Loucy (cell line): ENCODE measurements around the gene TTC13.

ENCODE experiments used
- H2AFZ ChIP-seq: fragments of 200-600 bp; sonication (generic); 2 replicates; pipeline ENCODE4 v1.6.0; 2016; ENCODE audit warnings: antibody characterized with exemption, mild to moderate bottlenecking, low read length, moderate library complexity
- H3F3A ChIP-seq: fragments of 200-600 bp; 2 replicates; pipeline ENCODE4 v1.6.0; 2016; ENCODE audit warnings: antibody characterized with exemption, low read depth, mild to moderate bottlenecking
- H3K27me3 ChIP-seq: fragments of 200-600 bp; sonication (generic); 2 replicates; pipeline ENCODE4 v1.6.1; 2014; ENCODE audit warnings: low read length, mild to moderate bottlenecking; ENCODE audit not compliant: insufficient read depth, poor library complexity, severe bottlenecking
- H3K36me3 ChIP-seq: fragments of 200-600 bp; sonication (generic); 2 replicates; pipeline ENCODE4 v1.6.1; 2016; ENCODE audit warnings: low read length; ENCODE audit not compliant: insufficient read depth
- H3K4me1 ChIP-seq: fragments of 200-600 bp; sonication (generic); 2 replicates; pipeline ENCODE4 v1.5.1; 2014; ENCODE audit warnings: low read length, mild to moderate bottlenecking; ENCODE audit not compliant: insufficient read depth, poor library complexity, severe bottlenecking
- H3K4me2 ChIP-seq: fragments of 200-600 bp; sonication (generic); 2 replicates; pipeline ENCODE4 v1.6.0; 2014; ENCODE audit warnings: antibody characterized with exemption, low read length, low read depth, mild to moderate bottlenecking; ENCODE audit not compliant: poor library complexity, severe bottlenecking
- H3K4me3 ChIP-seq: fragments of 200-600 bp; sonication (generic); 2 replicates; pipeline ENCODE4 v1.5.1; 2014; ENCODE audit warnings: low read length, mild to moderate bottlenecking, mixed read lengths; ENCODE audit not compliant: poor library complexity, severe bottlenecking
- H3K79me2 ChIP-seq: fragments of 200-600 bp; sonication (generic); 2 replicates; pipeline ENCODE4 v1.6.1; 2014; ENCODE audit warnings: low read length; ENCODE audit not compliant: insufficient read depth
- H3K9ac ChIP-seq: fragments of 200-600 bp; sonication (generic); 2 replicates; pipeline ENCODE4 v1.6.0; 2014; ENCODE audit warnings: mild to moderate bottlenecking, low read depth, low read length, moderate library complexity; ENCODE audit not compliant: poor library complexity, severe bottlenecking
- H3K9me2 ChIP-seq: fragments of 200-600 bp; sonication (generic); replicated peaks from 2 replicates; pipeline ENCODE4 v1.6.1; 2016; ENCODE audit warnings: low read depth, low read length, mixed read lengths
- H3K9me3 ChIP-seq: fragments of 200-600 bp; sonication (generic); 2 replicates; pipeline ENCODE4 v1.6.1; 2014; ENCODE audit warnings: mild to moderate bottlenecking, antibody characterized with exemption, low read length, low read depth; ENCODE audit not compliant: insufficient read depth
- H4K20me1 ChIP-seq: fragments of 200-600 bp; sonication (generic); 2 replicates; pipeline ENCODE4 v1.6.0; 2014; ENCODE audit warnings: antibody characterized with exemption, low read length, mild to moderate bottlenecking; ENCODE audit not compliant: insufficient read depth, poor library complexity, severe bottlenecking
- EZH2phosphoT487 ChIP-seq: fragments of 200-600 bp; IDR thresholded peaks from 2 replicates; pipeline ENCODE4 v1.6.1; 2018; ENCODE audit warnings: antibody characterized with exemption, mild to moderate bottlenecking, moderate library complexity, borderline replicate concordance
- TF ChIP-seq, protein P1 (sequence below): fragments of 200-600 bp; sonication (generic); conservative IDR thresholded peaks from 2 replicates; pipeline ENCODE4 v1.5.1; 2014; ENCODE audit warnings: mild to moderate bottlenecking, antibody characterized with exemption, low read length

TTC13 gene

DNA sequence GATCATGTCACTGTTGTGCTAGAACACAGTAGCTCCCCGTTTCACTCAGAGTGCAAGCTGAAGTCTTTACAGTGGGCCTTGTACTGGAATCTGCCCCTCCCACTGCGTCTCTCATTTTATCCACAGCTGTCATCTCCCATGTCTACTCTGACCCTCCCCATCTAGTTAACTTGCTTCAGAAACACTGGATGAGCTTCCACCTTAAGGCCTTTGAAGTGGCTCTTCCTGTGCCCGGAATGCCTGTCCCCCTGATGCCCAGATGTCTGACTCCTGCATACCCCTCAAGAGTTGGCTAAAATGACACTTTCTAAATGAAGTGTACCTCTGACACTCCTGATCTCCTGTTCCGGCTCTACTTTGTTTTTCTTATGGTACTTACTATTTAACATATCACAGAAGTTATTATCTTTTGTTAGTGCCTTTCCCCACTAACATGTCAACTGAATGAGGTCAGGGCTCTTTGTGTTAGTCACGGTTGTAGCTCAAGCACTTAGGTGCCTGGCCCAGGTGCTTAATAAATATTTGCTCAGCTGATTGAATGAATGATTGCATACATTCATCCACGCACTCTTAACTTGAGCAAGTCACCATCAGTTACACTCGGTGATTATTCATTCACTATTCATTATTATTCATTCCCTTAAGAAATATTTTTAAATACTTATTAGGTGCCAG, 13.6 kb upstream of the TTC13 start:
- H3F3A ChIP-seq: no peaks in the 10 kb centered on the region
- H3K4me3 ChIP-seq: no peak overlapping the region
- no peak for TF ChIP-seq EZH2phosphoT487
- TF ChIP-seq, protein P1, sequence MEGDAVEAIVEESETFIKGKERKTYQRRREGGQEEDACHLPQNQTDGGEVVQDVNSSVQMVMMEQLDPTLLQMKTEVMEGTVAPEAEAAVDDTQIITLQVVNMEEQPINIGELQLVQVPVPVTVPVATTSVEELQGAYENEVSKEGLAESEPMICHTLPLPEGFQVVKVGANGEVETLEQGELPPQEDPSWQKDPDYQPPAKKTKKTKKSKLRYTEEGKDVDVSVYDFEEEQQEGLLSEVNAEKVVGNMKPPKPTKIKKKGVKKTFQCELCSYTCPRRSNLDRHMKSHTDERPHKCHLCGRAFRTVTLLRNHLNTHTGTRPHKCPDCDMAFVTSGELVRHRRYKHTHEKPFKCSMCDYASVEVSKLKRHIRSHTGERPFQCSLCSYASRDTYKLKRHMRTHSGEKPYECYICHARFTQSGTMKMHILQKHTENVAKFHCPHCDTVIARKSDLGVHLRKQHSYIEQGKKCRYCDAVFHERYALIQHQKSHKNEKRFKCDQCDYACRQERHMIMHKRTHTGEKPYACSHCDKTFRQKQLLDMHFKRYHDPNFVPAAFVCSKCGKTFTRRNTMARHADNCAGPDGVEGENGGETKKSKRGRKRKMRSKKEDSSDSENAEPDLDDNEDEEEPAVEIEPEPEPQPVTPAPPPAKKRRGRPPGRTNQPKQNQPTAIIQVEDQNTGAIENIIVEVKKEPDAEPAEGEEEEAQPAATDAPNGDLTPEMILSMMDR: no peak
- no peaks in the 10 kb centered on the region for H3K36me3 ChIP-seq
- H3K9me3 ChIP-seq: no peaks in the 10 kb centered on the region
- no peaks in the 10 kb centered on the region for H3K4me1 ChIP-seq
- no peak overlapping the region for H3K4me2 ChIP-seq
- no peaks in the 10 kb centered on the region for H3K79me2 ChIP-seq
- H4K20me1 ChIP-seq: no peaks in the 10 kb centered on the region
- H3K27me3 ChIP-seq: no peaks in the 10 kb centered on the region
- H3K9ac ChIP-seq: no peak overlapping the region
- no peaks in the 10 kb centered on the region for H3K9me2 ChIP-seq
- no peak overlapping the region for H2AFZ ChIP-seq

DNA sequence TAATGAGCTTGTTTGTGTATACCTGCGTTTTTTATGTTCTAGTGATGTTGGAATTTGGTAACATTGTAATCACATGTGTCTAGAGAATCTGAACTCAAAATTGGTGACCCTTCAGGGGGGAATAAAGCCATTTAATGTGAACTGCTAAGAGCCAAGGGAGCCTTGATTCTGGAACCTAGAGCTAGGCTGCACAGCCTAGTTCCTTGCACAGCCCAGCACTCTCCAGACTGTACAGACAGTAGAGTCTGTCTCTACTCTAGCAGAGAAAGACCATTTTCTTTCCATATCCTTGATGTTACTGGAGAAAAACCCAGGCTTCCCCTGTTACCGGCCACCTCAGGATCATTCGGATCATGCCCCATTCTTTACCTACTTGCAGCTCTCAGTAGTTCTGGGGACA, 8.8 kb upstream of the TTC13 start:
- Histone ChIP-seq H2AFZ (no peak overlapping the region), H3K9me2 (no peaks in the 10 kb centered on the region), H4K20me1 (no peaks in the 10 kb centered on the region), H3K36me3 (no peaks in the 10 kb centered on the region), H3F3A (no peaks in the 10 kb centered on the region), H3K9me3 (no peaks in the 10 kb centered on the region), H3K9ac (no peak overlapping the region), H3K4me3 (no peak overlapping the region), H3K4me2 (no peak overlapping the region), H3K4me1 (no peaks in the 10 kb centered on the region), H3K27me3 (no peaks in the 10 kb centered on the region), H3K79me2 (no peaks in the 10 kb centered on the region)
- TF ChIP-seq, protein P1: no peak
- no peak for TF ChIP-seq EZH2phosphoT487

DNA sequence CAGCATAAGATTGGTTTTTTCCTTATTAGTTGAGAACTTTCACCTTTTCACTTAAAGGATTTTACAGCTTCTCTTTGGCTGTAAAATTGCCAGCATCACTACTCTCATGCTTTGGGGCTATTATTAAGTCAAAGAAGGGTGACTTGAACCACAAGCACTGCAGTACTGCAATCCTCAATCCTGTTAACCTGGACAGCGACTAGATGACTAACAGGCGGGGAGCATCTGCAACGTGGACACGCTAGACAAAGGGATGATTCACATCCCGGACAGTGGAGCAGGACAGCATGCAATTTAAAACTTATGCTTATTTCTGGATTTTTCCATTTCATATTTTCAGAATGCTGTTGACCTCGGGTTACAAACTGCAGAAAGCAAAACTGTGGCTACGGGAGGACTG, 8.3 kb upstream of the TTC13 start:
- H3F3A ChIP-seq: no peaks in the 10 kb centered on the region
- no peaks in the 10 kb centered on the region for H3K36me3 ChIP-seq
- H3K79me2 ChIP-seq: no peaks in the 10 kb centered on the region
- H3K9me3 ChIP-seq: no peaks in the 10 kb centered on the region
- no peaks in the 10 kb centered on the region for H4K20me1 ChIP-seq
- no peaks in the 10 kb centered on the region for H3K9me2 ChIP-seq
- H3K4me3 ChIP-seq: no peak overlapping the region
- no peak overlapping the region for H3K4me2 ChIP-seq
- no peak overlapping the region for H3K9ac ChIP-seq
- H3K4me1 ChIP-seq: no peaks in the 10 kb centered on the region
- H3K27me3 ChIP-seq: no peaks in the 10 kb centered on the region
- TF ChIP-seq EZH2phosphoT487: no peak
- TF ChIP-seq, protein P1: no peak
- no peak overlapping the region for H2AFZ ChIP-seq
